AG10803 (cell line): ENCODE measurements around the gene KARS1.
"Not testable (repeated sequence)": the region's sequence is repeated elsewhere in the genome, so short reads cannot be mapped to it uniquely, and the experiment has no call there.

Experiments
- DNase-seq: peaks from one replicate; pipeline ENCODE4 v3.0.0; 2010; ENCODE audit warnings: low read depth
- H3K4me3 ChIP-seq: 2 replicates; pipeline ENCODE4 v1.5.1; 2011; ENCODE audit warnings: mild to moderate bottlenecking, low read length, control low read depth
- CTCF ChIP-seq: conservative IDR thresholded peaks from 2 replicates; pipeline ENCODE4 v1.5.1; 2011; ENCODE audit warnings: mild to moderate bottlenecking, low read length, control low read depth, inconsistent platforms

The KARS1 gene

GRCh38 chr16:75599452-75600277 lies 47.8 kb downstream of the KARS1 start:
- DNase-seq = peak; percentile 9
- no peak for TF ChIP-seq CTCF
- H3K4me3 ChIP-seq = no peak overlapping the region

- H3K4me3 ChIP-seq = no peak overlapping the region
- TF ChIP-seq CTCF = no peak
- DNase-seq = peak; percentile 84
Measured at GRCh38 chr16:75593825-75594820, 53.3 kb downstream of the KARS1 start.

- TF ChIP-seq CTCF = no peak
- no peak for DNase-seq
- H3K4me3 ChIP-seq = no peak overlapping the region
Measured at GRCh38 chr16:75593308-75593707, 54.2 kb downstream of the KARS1 start.

GRCh38 chr16:75591927-75592326 lies 55.5 kb downstream of the KARS1 start:
- H3K4me3 ChIP-seq, DNase-seq: not testable (repeated sequence)

- H3K4me3 ChIP-seq = no peak overlapping the region; the same call in 1 of the 2 replicates
- TF ChIP-seq CTCF = peak; percentile 51
- DNase-seq = peak; percentile 77
Measured at GRCh38 chr16:75590920-75591843, 56.3 kb downstream of the KARS1 start.

- H3K4me3 ChIP-seq = no peak overlapping the region
- no peak for DNase-seq
- no peak for TF ChIP-seq CTCF
Measured at GRCh38 chr16:75589306-75589705, 58.2 kb downstream of the KARS1 start.
